Left ventricle myocardium inferior (tissue), 1 donor: ENCODE data around the gene SNX27. TPM values are rescaled to one million over a fixed set of nuclear protein-coding genes. Genes with fewer than 3 reads are reported as not detected.

Experiments
- DNase-seq: peaks from one replicate; pipeline ENCODE4 v3.0.0-alpha.2; 2020
- H3K27ac ChIP-seq: fragments of 200-600 bp; replicated peaks from 2 replicates; pipeline ENCODE4 v1.8.0; 2021
- H3K27me3 ChIP-seq: fragments of 200-600 bp; 2 replicates; pipeline ENCODE4 v1.8.0; 2021; ENCODE audit warnings: low read depth
- H3K36me3 ChIP-seq: fragments of 200-600 bp; 2 replicates; pipeline ENCODE4 v1.8.0; 2021
- H3K4me1 ChIP-seq: fragments of 200-600 bp; 2 replicates; pipeline ENCODE4 v1.8.0; 2021
- H3K4me3 ChIP-seq: fragments of 200-600 bp; 2 replicates; pipeline ENCODE4 v1.8.0; 2021; ENCODE audit warnings: mild to moderate bottlenecking, moderate library complexity
- H3K9me3 ChIP-seq: fragments of 200-600 bp; replicated peaks from 2 replicates; pipeline ENCODE4 v1.8.0; 2021
- intact Hi-C: fragments of 100-400 bp; cut with micrococcal nuclease; formaldehyde crosslinking; loops from one replicate; pipeline ENCODE4 v1.11.0; 2022
- total RNA-seq: library from RNA; stranded (reverse); fragmentation: NEBNext Ultra II Directional; extraction: Animal tissue kit (Norgen Biotek cat#: 25700); gene quantifications from one replicate; pipeline ENCODE4 v1.2.1, GENCODE V29; 2021
- TF ChIP-seq, protein P1 (sequence below): fragments of 200-600 bp; IDR thresholded peaks from 2 replicates; pipeline ENCODE4 v1.8.0; 2021; ENCODE audit warnings: antibody characterized with exemption, mild to moderate bottlenecking, borderline replicate concordance
- donor health status: DM: no; HTN: yes; CAD: no; lungs with severe emphysema.

SNX27 gene
- total RNA-seq, 1 donor from 2014 or later = 31.8 TPM

DNA sequence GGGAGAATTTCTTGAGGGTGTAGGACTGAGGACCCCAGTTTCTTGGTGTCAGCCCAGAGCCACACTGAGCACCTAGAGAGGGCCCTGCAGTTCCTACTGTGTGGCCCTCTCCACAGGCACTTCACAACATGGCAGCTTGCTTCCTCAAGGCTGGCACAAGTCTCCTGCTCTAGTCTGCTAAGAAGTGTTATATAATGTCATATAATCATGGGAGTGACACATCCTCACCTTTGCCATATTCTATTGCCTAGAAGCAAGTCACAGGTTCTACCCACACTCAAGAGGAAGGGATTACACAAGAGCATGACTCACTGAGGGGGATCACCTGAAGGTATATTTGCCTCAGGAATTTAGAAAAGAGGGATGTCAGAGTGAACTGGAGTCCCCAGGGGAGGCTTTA, 5.5 kb upstream of the SNX27 start:
- DNase-seq = no peak
- H3K4me1 ChIP-seq = peaks cover 3% of the 10 kb centered on the region
- no peak overlapping the region for H3K4me3 ChIP-seq
- no peaks in the 10 kb centered on the region for H3K9me3 ChIP-seq
- intact Hi-C loops = no loop called here
- TF ChIP-seq, protein P1, sequence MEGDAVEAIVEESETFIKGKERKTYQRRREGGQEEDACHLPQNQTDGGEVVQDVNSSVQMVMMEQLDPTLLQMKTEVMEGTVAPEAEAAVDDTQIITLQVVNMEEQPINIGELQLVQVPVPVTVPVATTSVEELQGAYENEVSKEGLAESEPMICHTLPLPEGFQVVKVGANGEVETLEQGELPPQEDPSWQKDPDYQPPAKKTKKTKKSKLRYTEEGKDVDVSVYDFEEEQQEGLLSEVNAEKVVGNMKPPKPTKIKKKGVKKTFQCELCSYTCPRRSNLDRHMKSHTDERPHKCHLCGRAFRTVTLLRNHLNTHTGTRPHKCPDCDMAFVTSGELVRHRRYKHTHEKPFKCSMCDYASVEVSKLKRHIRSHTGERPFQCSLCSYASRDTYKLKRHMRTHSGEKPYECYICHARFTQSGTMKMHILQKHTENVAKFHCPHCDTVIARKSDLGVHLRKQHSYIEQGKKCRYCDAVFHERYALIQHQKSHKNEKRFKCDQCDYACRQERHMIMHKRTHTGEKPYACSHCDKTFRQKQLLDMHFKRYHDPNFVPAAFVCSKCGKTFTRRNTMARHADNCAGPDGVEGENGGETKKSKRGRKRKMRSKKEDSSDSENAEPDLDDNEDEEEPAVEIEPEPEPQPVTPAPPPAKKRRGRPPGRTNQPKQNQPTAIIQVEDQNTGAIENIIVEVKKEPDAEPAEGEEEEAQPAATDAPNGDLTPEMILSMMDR = no peak
- H3K36me3 ChIP-seq = no peaks in the 10 kb centered on the region
- no peak overlapping the region for H3K27ac ChIP-seq
- peaks cover 43% of the 10 kb centered on the region for H3K27me3 ChIP-seq

DNA sequence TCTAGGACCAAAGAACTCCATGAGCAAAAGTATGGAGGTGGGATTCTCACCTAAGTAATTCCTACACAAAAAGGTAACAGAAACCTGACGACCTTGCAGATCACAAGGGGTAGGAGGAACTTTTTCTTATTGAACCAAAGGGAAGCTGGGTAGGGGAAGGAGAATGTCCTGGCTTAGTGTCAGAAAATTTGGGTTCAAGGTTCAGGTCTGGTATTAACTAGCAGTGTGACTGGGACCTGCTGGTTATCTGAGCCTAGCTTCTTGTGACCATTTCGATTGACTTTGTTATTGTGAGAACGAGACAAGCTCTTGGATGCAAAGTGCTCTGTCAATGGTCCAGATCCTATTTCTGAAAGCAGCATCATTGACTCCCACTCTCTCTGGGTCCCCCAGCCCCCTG, 5.0 kb upstream of the SNX27 start:
- TF ChIP-seq, protein P1 = no peak
- Histone ChIP-seq H3K4me3 (no peak overlapping the region), H3K36me3 (no peaks in the 10 kb centered on the region), H3K9me3 (no peaks in the 10 kb centered on the region), H3K27me3 (peaks cover 40% of the 10 kb centered on the region), H3K4me1 (peaks cover 6% of the 10 kb centered on the region), H3K27ac (no peak overlapping the region)
- DNase-seq = no peak
- intact Hi-C loops = no loop called here

DNA sequence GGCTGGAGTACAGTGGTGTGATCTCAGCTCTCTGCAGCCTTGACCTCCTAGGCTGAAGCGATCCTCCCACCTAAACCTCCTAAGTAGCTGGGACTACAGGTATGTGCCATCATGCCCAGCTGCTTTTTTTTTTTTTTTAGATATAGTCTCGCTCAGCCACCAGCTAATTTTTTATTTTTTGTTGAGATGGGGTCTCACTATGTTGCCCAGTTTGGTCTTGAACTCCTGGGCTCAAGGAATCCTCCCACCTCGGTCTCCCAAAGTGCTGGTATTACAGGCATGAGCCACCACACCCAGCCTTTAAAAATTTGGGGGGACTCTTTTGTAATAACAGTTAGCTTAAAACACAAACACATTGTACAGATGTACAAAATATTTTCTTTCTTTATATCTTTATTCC, 1.7 kb upstream of the SNX27 start:
- intact Hi-C loops = no loop called here
- Histone ChIP-seq H3K27ac (no peak overlapping the region), H3K4me3 (no peak overlapping the region), H3K9me3 (no peaks in the 10 kb centered on the region), H3K4me1 (peaks cover 34% of the 10 kb centered on the region), H3K36me3 (no peaks in the 10 kb centered on the region), H3K27me3 (peaks cover 10% of the 10 kb centered on the region)
- DNase-seq = no peak
- TF ChIP-seq, protein P1 = no peak

DNA sequence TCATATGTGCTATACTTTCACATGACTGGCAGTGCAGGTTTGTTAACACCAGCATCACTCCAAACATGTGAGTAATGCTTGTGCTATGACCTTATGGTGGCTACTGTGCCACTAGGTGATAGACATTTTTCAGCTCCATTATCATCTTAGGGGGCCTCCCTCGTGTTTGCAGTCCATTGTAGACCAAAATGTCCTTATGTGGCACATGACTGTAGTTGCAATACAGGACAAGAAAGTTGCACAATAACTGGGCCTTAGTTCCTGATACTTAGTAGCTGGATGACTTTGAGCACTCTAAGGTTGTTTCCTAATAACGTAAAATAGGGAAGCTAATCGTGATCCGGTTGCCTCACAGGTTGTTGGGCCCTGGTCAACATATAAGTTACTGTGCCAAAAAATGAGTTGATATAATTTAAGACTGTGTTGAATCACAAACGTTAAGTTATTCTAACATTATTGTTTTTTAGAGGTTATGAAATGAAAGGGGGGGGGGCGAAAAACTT, 511 bp upstream of the SNX27 start:
- intact Hi-C loops = no loop called here
- no peak for DNase-seq
- TF ChIP-seq, protein P1 = no peak
- Histone ChIP-seq H3K27me3 (peaks cover 8% of the 10 kb centered on the region), H3K36me3 (no peaks in the 10 kb centered on the region), H3K4me3 (peak overlapping the region; percentile 99), H3K4me1 (peaks cover 37% of the 10 kb centered on the region), H3K27ac (peak overlapping the region; percentile 94), H3K9me3 (no peaks in the 10 kb centered on the region)

DNA sequence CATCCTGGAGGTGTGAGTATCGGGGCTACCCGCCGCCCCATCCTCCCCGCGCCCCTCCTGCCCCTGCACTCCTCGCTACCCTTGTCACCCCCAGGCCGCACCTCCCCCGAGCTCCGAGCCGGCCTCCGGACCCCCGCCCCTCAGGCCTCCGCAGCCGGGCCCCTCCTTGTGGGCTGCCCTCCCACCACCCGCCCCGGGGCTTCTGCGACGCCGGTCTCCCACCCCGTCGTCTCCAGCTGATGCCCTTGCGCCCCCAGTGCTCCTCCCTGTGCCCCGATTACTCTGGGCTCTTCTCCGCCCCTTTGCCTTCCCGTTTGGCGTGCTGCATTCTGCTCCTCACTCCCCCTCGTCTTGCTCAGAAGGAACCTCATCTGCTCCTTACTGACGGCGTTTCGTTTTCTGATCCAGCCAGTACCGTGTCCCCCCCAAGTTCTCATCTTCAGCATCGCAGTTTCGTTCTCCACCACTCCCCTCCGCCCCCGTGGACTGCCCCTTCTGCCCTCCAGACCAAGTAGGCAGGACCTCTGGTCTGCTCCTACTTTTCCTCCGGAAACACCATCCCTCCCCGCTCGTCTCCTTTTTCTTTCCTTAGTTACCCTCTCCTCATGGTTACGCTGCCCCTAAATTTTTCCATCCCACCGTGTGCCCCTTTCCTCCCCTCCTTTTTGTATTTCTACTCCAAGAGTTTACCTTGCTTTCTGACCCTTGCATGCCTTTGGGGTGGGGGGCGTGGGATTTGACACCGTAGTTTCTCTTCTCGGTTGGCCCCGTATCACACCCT, 841 bp downstream of the SNX27 start:
- H3K36me3 ChIP-seq = no peaks in the 10 kb centered on the region
- TF ChIP-seq, protein P1 = no peak
- intact Hi-C loops = no loop called here
- H3K27ac ChIP-seq = peak overlapping the region; percentile 94
- H3K27me3 ChIP-seq = no peaks in the 10 kb centered on the region
- DNase-seq = peak; percentile 22
- no peaks in the 10 kb centered on the region for H3K9me3 ChIP-seq
- H3K4me1 ChIP-seq = peaks cover 37% of the 10 kb centered on the region
- peak overlapping the region; percentile 99 for H3K4me3 ChIP-seq
